GM23338 (cell line): ENCODE results near the gene BTRC. TPM values are rescaled to one million over a fixed set of nuclear protein-coding genes. Genes with fewer than 3 reads are reported as not detected.
A peak's percentile ranks its signal among the peaks of the same experiment; 100 is the strongest.

Source experiments
- ATAC-seq: fragments of 200-7000 bp; cut with Tn5 transposase; 3 replicates; pipeline ENCODE4 v1.9.1; 2020
- DNase-seq: peaks from one replicate; pipeline ENCODE4 v3.0.0-alpha.2; 2015; ENCODE audit warnings: low spot score
- H2AFZ ChIP-seq: fragments of 200-600 bp; sonication (generic); 2 replicates; pipeline ENCODE4 v1.8.0; 2016; ENCODE audit warnings: antibody characterized with exemption, mild to moderate bottlenecking, moderate library complexity
- H3F3A ChIP-seq: fragments of 200-600 bp; sonication (generic); replicated peaks from 2 replicates; pipeline ENCODE4 v1.8.0; 2017; ENCODE audit warnings: antibody characterized with exemption, mixed run types, low read depth
- H3K27ac ChIP-seq: fragments of 200-600 bp; sonication (generic); 2 replicates; pipeline ENCODE4 v1.6.1; 2016; ENCODE audit warnings: low read depth
- H3K27me3 ChIP-seq: fragments of 200-600 bp; sonication (generic); 2 replicates; pipeline ENCODE4 v1.8.0; 2016; ENCODE audit warnings: mild to moderate bottlenecking, mixed run types, moderate library complexity; ENCODE audit not compliant: insufficient read depth
- H3K36me3 ChIP-seq: fragments of 200-600 bp; sonication (generic); 2 replicates; pipeline ENCODE4 v1.8.0; 2016; ENCODE audit warnings: mild to moderate bottlenecking; ENCODE audit not compliant: insufficient read depth
- H3K4me1 ChIP-seq: fragments of 200-600 bp; sonication (generic); 2 replicates; pipeline ENCODE4 v1.8.0; 2016; ENCODE audit warnings: mild to moderate bottlenecking, moderate library complexity; ENCODE audit not compliant: insufficient read depth
- H3K4me2 ChIP-seq: fragments of 200-600 bp; sonication (generic); 2 replicates; pipeline ENCODE4 v1.7.1; 2017; ENCODE audit warnings: mixed run types
- H3K4me3 ChIP-seq: fragments of 200-600 bp; sonication (generic); 2 replicates; pipeline ENCODE4 v1.6.1; 2016; ENCODE audit warnings: mixed run types
- H3K79me2 ChIP-seq: fragments of 200-600 bp; sonication (generic); replicated peaks from 2 replicates; pipeline ENCODE4 v1.8.0; 2017; ENCODE audit warnings: mild to moderate bottlenecking; ENCODE audit not compliant: insufficient read depth
- H3K9me2 ChIP-seq: fragments of 200-600 bp; sonication (generic); 2 replicates; pipeline ENCODE4 v1.8.0; 2017; ENCODE audit not compliant: insufficient read depth
- H4K20me1 ChIP-seq: fragments of 200-600 bp; sonication (generic); replicated peaks from 2 replicates; pipeline ENCODE4 v1.8.0; 2017; ENCODE audit warnings: mild to moderate bottlenecking; ENCODE audit not compliant: insufficient read depth
- H3K27ac Mint-ChIP-seq: 2 replicates; pipeline ENCODE4 v1.8.0; 2020; ENCODE audit warnings: inconsistent platforms, mild to moderate bottlenecking, moderate library complexity, mixed read lengths
- H3K27me3 Mint-ChIP-seq: 3 replicates; pipeline ENCODE4 v1.8.0; 2022; ENCODE audit warnings: low read depth, mild to moderate bottlenecking, moderate library complexity, mixed read lengths, inconsistent platforms; ENCODE audit not compliant: insufficient read depth, poor library complexity
- H3K36me3 Mint-ChIP-seq: 3 replicates; pipeline ENCODE4 v1.8.0; 2021; ENCODE audit warnings: low read depth, mild to moderate bottlenecking, inconsistent platforms, moderate library complexity, mixed read lengths
- H3K4me1 Mint-ChIP-seq: 3 replicates; pipeline ENCODE4 v1.8.0; 2020; ENCODE audit warnings: mild to moderate bottlenecking, inconsistent platforms, mixed read lengths
- H3K4me3 Mint-ChIP-seq: 3 replicates; pipeline ENCODE4 v1.8.0; 2021; ENCODE audit warnings: moderate library complexity, mild to moderate bottlenecking, inconsistent platforms, mixed read lengths
- H3K9me3 Mint-ChIP-seq: 3 replicates; pipeline ENCODE4 v1.8.0; 2020; ENCODE audit warnings: moderate library complexity, mild to moderate bottlenecking, inconsistent platforms, mixed read lengths
- CREB1 ChIP-seq: fragments of 250-450 bp; sonication (Bioruptor Pico); IDR thresholded peaks from 2 replicates; pipeline ENCODE4 v1.5.0; 2020; ENCODE audit warnings: low read depth, mild to moderate bottlenecking, moderate library complexity
- EZH2 ChIP-seq: fragments of 200-600 bp; sonication (generic); IDR thresholded peaks from one replicate; pipeline ENCODE4 v1.8.0; 2017; ENCODE audit warnings: antibody characterized with exemption, mild to moderate bottlenecking, low read depth; ENCODE audit not compliant: unreplicated experiment
- EZH2phosphoT487 ChIP-seq: fragments of 200-600 bp; sonication (generic); IDR thresholded peaks from one replicate; pipeline ENCODE4 v1.8.1; 2018; ENCODE audit warnings: antibody characterized with exemption; ENCODE audit not compliant: unreplicated experiment
- POLR2AphosphoS5 ChIP-seq: IDR thresholded peaks from 2 replicates; pipeline ENCODE4 v1.6.1; 2016; ENCODE audit warnings: antibody characterized with exemption, low read depth
- STAT1 ChIP-seq: IDR thresholded peaks from one replicate; pipeline ENCODE4 v1.6.1; 2016; ENCODE audit warnings: antibody characterized with exemption; ENCODE audit not compliant: unreplicated experiment
- polyA plus RNA-seq: library from polyadenylated mRNA; unstranded; fragments of >200 nt; fragmentation: Nextera tagmentation; extraction: Ambion mirVana; gene quantifications from 2 replicates; pipeline ENCODE4 v1.2.1, GENCODE V29; 2016
- total RNA-seq: library from RNA; depleted of rRNA; stranded (reverse); fragments of >200 nt; shearing (Covaris generic); gene quantifications from 2 replicates; pipeline ENCODE4 v1.2.3, GENCODE V29; 2014
- TF ChIP-seq, protein P1 (sequence below), 2 experiments: fragments of 200-600 bp in 1 of 2; sonication (generic) in 1 of 2; conservative IDR thresholded peaks; 2 replicates each; pipeline versions ENCODE4 v1.5.1 to v1.6.1; 2016 to 2017; ENCODE audit warnings: antibody characterized with exemption in 2 of 2, low read depth in 2 of 2, mild to moderate bottlenecking in 2 of 2, moderate library complexity in 1 of 2
- TF ChIP-seq, protein P2 (sequence below): IDR thresholded peaks from one replicate; pipeline ENCODE4 v1.6.1; 2018; ENCODE audit warnings: antibody characterized with exemption; ENCODE audit not compliant: unreplicated experiment

BTRC gene
- total and polyA plus RNA-seq, 2 experiments from 2014 or later, result 10.0 to 17.5 TPM

DNA sequence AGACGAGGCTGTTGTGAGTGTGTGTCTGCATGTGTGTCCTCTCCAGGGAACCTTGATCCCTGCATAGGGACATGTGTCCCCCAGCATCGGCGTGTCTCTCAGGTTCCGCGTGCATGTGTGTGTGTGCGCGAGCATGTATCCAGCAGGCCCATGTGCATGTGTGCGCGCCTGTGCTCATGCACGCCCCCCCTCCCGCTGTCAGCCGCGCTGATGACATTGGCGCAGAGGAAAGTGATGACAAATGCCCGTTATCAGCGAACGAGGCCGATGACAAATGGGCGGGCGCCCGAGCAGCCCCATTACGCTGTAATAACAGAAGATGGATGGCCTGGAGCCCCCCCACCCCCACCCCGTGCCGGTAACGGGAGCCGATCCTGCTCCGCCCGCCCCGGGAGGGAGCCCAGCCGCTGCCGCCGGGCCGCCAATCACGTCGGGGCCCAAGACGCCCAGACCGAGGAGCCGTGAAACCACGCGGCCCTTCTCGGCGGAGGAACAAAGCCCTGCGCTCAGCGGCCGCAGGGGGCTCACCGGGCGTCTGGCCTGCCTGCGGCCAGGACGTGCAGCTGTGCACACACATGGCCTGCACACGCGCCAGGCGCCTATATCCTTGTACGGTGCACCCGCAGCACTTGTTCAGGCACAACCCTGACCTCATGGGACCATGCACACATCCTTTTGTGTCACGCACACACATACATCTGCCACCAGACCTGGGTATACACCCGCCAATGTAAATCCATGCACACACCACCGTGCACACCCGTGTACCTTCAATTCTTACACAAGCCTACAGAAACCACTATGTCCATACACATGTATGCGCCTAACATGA, 212.6 kb downstream of the BTRC start:
- peaks cover 44% of the 10 kb centered on the region for H3K27me3 Mint-ChIP-seq
- H3K4me1 Mint-ChIP-seq, result peaks cover 21% of the 10 kb centered on the region
- no peaks in the 10 kb centered on the region; the same call in 2 of the 3 replicates for H3K36me3 Mint-ChIP-seq
- TF ChIP-seq CREB1 (CRISPR knock-in tag), result no peak
- TF ChIP-seq, protein P1, sequence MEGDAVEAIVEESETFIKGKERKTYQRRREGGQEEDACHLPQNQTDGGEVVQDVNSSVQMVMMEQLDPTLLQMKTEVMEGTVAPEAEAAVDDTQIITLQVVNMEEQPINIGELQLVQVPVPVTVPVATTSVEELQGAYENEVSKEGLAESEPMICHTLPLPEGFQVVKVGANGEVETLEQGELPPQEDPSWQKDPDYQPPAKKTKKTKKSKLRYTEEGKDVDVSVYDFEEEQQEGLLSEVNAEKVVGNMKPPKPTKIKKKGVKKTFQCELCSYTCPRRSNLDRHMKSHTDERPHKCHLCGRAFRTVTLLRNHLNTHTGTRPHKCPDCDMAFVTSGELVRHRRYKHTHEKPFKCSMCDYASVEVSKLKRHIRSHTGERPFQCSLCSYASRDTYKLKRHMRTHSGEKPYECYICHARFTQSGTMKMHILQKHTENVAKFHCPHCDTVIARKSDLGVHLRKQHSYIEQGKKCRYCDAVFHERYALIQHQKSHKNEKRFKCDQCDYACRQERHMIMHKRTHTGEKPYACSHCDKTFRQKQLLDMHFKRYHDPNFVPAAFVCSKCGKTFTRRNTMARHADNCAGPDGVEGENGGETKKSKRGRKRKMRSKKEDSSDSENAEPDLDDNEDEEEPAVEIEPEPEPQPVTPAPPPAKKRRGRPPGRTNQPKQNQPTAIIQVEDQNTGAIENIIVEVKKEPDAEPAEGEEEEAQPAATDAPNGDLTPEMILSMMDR (conservative IDR thresholded peaks at IDR 0.05; ENCODE audit: low read depth in 2 of 2), result 0 out of 4 replicates have a peak, but pooled peaks of 1 of the 2 experiments have one; percentile 7
- Histone ChIP-seq H2AFZ (peak overlapping the region; percentile 74), H3K4me3 (peak overlapping the region; percentile 49), H3K79me2 (no peaks in the 10 kb centered on the region), H3K4me1 (peaks cover 11% of the 10 kb centered on the region; the same call in 1 of the 2 replicates), H4K20me1 (no peaks in the 10 kb centered on the region), H3K9me2 (no peaks in the 10 kb centered on the region), H3F3A (peaks cover 6% of the 10 kb centered on the region; the same call in 1 of the 2 replicates), H3K36me3 (no peaks in the 10 kb centered on the region; the same call in 1 of the 2 replicates), H3K27ac (no peak overlapping the region), H3K27me3 (peaks cover 57% of the 10 kb centered on the region), H3K4me2 (peak overlapping the region; percentile 77)
- H3K9me3 Mint-ChIP-seq, result no peaks in the 10 kb centered on the region
- no peak overlapping the region for H3K27ac Mint-ChIP-seq
- DNase-seq (peak; percentile 77), ATAC-seq (peak; percentile 22)
- H3K4me3 Mint-ChIP-seq, result peak overlapping the region; percentile 39; the same call in 2 of the 3 replicates

DNA sequence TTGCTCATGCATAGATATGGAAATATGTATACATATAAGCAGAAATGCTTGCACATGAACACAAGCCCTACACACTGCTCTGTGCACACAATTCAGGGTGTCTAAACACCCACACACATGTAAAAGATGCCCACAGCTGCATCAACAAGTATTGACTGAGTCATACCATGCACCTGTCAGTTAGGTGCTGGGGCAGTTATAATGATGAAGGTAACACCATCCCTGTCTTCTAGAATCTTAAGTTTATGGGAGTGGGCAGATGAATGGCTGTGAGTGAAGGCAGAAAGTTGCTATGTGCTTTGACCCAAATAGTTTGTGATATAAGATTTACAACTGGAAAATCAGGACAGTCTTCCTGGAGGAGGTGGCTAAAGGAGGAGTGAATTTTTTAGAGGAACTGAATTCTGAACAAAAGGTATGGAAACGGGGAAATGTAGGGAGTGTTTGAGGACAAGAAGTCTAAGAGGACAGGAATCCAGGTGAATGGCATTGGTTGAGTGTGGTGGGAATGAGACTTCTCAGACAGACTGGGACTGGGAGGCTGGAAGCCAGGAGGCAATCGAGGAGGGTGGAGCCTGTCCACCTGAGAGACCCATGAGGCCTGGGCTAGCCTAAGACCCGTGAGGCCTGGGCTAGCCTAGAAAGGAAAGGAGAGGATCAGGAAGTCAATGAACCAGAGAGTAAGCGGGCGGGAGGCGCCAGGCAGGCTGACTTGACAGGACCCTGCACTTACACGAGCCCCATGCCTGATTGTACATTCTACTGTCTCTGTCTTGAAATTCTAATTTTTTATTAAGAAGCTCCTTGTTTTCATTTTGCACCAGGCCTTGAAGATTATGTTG, 213.4 kb downstream of the BTRC start:
- H2AFZ ChIP-seq, result no peak overlapping the region
- Mint-ChIP-seq H3K9me3 (no peaks in the 10 kb centered on the region), H3K27ac (no peak overlapping the region), H3K4me3 (no peak overlapping the region; the same call in 1 of the 3 replicates), H3K36me3 (no peaks in the 10 kb centered on the region; the same call in 2 of the 3 replicates), H3K4me1 (peaks cover 21% of the 10 kb centered on the region), H3K27me3 (peaks cover 50% of the 10 kb centered on the region)
- H3K4me2 ChIP-seq, result peak overlapping the region; percentile 77; the same call in 1 of the 2 replicates
- H3K4me1 ChIP-seq, result peaks cover 11% of the 10 kb centered on the region; the same call in 1 of the 2 replicates
- peak; percentile 26 for DNase-seq
- H3K27ac ChIP-seq, result no peak overlapping the region
- peaks cover 6% of the 10 kb centered on the region; the same call in 1 of the 2 replicates for H3F3A ChIP-seq
- no peaks in the 10 kb centered on the region for H4K20me1 ChIP-seq
- no peak for ATAC-seq
- H3K36me3 ChIP-seq, result no peaks in the 10 kb centered on the region; the same call in 1 of the 2 replicates
- no peaks in the 10 kb centered on the region for H3K9me2 ChIP-seq
- H3K27me3 ChIP-seq, result peaks cover 65% of the 10 kb centered on the region
- H3K79me2 ChIP-seq, result no peaks in the 10 kb centered on the region
- 0 out of 2 replicates have a peak overlapping the region, but pooled peaks have one; percentile 49 for H3K4me3 ChIP-seq
- TF ChIP-seq, protein P2, sequence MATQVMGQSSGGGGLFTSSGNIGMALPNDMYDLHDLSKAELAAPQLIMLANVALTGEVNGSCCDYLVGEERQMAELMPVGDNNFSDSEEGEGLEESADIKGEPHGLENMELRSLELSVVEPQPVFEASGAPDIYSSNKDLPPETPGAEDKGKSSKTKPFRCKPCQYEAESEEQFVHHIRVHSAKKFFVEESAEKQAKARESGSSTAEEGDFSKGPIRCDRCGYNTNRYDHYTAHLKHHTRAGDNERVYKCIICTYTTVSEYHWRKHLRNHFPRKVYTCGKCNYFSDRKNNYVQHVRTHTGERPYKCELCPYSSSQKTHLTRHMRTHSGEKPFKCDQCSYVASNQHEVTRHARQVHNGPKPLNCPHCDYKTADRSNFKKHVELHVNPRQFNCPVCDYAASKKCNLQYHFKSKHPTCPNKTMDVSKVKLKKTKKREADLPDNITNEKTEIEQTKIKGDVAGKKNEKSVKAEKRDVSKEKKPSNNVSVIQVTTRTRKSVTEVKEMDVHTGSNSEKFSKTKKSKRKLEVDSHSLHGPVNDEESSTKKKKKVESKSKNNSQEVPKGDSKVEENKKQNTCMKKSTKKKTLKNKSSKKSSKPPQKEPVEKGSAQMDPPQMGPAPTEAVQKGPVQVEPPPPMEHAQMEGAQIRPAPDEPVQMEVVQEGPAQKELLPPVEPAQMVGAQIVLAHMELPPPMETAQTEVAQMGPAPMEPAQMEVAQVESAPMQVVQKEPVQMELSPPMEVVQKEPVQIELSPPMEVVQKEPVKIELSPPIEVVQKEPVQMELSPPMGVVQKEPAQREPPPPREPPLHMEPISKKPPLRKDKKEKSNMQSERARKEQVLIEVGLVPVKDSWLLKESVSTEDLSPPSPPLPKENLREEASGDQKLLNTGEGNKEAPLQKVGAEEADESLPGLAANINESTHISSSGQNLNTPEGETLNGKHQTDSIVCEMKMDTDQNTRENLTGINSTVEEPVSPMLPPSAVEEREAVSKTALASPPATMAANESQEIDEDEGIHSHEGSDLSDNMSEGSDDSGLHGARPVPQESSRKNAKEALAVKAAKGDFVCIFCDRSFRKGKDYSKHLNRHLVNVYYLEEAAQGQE, result no peak
- TF ChIP-seq CREB1 (CRISPR knock-in tag) (no peak), POLR2AphosphoS5 (no peak), STAT1 (no peak), EZH2 (no peak), EZH2phosphoT487 (no peak)
- TF ChIP-seq, protein P1 (conservative IDR thresholded peaks at IDR 0.05; ENCODE audit: low read depth in 2 of 2), result no peak
